GM18907 (cell line): ENCODE data around the gene SLC17A4.
"Not testable (repeated sequence)": the region's sequence is repeated elsewhere in the genome, so short reads cannot be mapped to it uniquely, and the experiment has no call there.

ENCODE experiments used
- ATAC-seq: cut with Tn5 transposase; IDR thresholded peaks from one replicate; pipeline ENCODE4 v1.9.1; 2021; ENCODE audit warnings: mild to moderate bottlenecking, moderate library complexity; ENCODE audit not compliant: unreplicated experiment

SLC17A4 gene

GRCh38 chr6:25754535-25754934 is at the start of gene SLC17A4:
TSS of gene SLC17A4 (plus strand) at chr6:25754742. CDS start at chr6:25761963, 7,221 bp downstream.
- no peak for ATAC-seq

- ATAC-seq: no peak
Observed at GRCh38 chr6:25706314-25707014, 48.1 kb upstream of the SLC17A4 start.

GRCh38 chr6:25709761-25710160 is 44.8 kb upstream of the SLC17A4 start:
- ATAC-seq: no peak

- no peak for ATAC-seq
Observed at GRCh38 chr6:25710287-25710686, 44.3 kb upstream of the SLC17A4 start.

GRCh38 chr6:25713824-25714223 is 40.7 kb upstream of the SLC17A4 start:
- no peak for ATAC-seq

GRCh38 chr6:25714765-25715164 is 39.8 kb upstream of the SLC17A4 start:
- no peak for ATAC-seq

- ATAC-seq: no peak
Observed at GRCh38 chr6:25715794-25716193, 38.7 kb upstream of the SLC17A4 start.

- no peak for ATAC-seq
Observed at GRCh38 chr6:25717866-25718740, 36.4 kb upstream of the SLC17A4 start.

GRCh38 chr6:25726122-25726911 is 28.2 kb upstream of the SLC17A4 start:
- ATAC-seq: no peak

GRCh38 chr6:25727028-25727427 is 27.5 kb upstream of the SLC17A4 start:
- no peak for ATAC-seq

- no peak for ATAC-seq
Observed at GRCh38 chr6:25730907-25731306, 23.6 kb upstream of the SLC17A4 start.

GRCh38 chr6:25731721-25732120 is 22.8 kb upstream of the SLC17A4 start:
- ATAC-seq: no peak

- no peak for ATAC-seq
Observed at GRCh38 chr6:25732468-25733198, 21.9 kb upstream of the SLC17A4 start.

- no peak for ATAC-seq
Observed at GRCh38 chr6:25735261-25735660, 19.3 kb upstream of the SLC17A4 start.

GRCh38 chr6:25743868-25744267 is 10.7 kb upstream of the SLC17A4 start:
- no peak for ATAC-seq

- no peak for ATAC-seq
Observed at GRCh38 chr6:25745836-25746235, 8.7 kb upstream of the SLC17A4 start.

- ATAC-seq: no peak
Observed at GRCh38 chr6:25746968-25747367, 7.6 kb upstream of the SLC17A4 start.

- no peak for ATAC-seq
Observed at GRCh38 chr6:25747477-25747876, 7.1 kb upstream of the SLC17A4 start.

GRCh38 chr6:25748049-25748448 is 6.5 kb upstream of the SLC17A4 start:
- ATAC-seq: no peak

GRCh38 chr6:25748601-25749517 is 5.7 kb upstream of the SLC17A4 start:
- not testable (repeated sequence) for ATAC-seq
